HG03520 (cell line): Measurements from ENCODE around the gene AGPAT4.
"Not testable (repeated sequence)": the region's sequence is repeated elsewhere in the genome, so short reads cannot be mapped to it uniquely, and the experiment has no call there.

Experiments used
- ATAC-seq: cut with Tn5 transposase; IDR thresholded peaks from one replicate; pipeline ENCODE4 v1.9.1; 2021; ENCODE audit warnings: mild to moderate bottlenecking, moderate library complexity; ENCODE audit not compliant: unreplicated experiment

AGPAT4 gene

DNA sequence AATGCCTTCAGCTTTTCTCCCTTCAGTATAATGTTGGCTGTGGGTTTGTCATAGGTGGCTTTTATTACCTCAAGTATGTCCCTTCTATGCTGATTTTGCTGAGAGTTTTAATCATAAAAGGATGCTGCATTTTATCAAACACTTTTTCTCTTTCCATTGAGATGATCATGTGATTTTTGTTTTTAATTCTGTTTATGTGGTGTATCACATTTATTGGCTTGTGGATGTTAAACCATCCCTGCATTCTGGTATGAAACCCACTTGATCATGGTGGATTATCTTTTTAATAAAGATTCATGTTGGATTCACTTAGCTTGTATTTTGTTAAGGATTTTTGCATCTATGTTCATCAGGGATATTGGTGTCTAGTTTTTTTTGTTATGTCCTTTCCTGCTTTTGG is 150.5 kb downstream of the AGPAT4 start:
- ATAC-seq = not testable (repeated sequence)

DNA sequence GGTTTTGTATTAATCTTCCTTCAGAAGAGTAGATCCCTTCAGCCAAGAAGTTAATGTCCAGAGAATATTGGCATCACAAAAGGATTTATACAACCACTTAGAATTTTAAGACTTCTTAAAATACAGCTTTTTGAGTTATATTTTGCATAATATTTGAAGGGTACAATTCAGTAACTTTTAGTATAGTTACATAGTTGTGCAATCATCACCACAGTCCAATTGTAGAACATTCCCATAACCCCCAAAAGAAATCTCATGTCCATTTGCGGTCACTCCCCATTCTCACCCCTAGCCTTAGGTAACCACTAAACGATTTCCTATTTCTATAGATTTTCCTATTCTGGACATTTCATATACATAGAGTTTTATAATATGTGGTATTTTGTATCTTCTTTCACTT is 155.9 kb downstream of the AGPAT4 start:
- ATAC-seq = no peak

DNA sequence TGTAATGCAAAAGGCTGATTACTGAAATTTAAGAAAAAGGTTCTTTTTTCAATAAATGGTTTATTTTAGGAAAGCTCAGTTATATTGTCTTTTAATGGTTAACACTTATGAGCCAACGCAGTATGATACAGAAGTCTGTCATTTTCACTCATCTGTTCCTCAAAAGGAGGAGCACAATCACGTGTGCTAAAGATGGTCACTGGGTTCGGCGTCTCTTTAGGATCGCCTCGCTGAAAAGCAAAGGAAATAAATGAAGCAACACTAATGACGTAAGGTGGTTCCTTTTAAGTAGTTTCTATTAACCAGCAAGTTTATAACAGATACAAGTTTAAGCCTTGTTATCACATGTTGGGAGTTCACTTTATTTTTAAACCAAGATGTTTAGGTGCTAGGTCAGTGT is 156.6 kb downstream of the AGPAT4 start:
- no peak for ATAC-seq

DNA sequence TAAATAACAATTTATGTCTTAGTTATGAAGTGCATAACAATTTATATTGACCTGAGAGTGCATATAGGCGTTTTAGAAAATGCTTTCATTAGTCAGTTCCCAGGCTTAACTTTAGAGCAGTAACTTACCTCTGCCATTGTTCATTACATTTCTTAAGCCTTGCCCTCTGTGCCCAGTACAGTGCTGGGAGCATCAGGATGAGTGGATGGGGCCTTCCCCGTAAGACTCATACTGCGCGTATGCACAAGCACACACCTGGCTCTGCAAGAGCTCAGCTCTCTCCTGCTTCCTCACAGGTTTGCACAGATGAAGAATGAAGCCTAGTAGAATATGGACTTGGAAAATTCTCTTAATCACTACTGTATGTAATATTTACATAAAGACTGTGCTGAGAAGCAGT is 157.3 kb downstream of the AGPAT4 start:
- no peak for ATAC-seq

DNA sequence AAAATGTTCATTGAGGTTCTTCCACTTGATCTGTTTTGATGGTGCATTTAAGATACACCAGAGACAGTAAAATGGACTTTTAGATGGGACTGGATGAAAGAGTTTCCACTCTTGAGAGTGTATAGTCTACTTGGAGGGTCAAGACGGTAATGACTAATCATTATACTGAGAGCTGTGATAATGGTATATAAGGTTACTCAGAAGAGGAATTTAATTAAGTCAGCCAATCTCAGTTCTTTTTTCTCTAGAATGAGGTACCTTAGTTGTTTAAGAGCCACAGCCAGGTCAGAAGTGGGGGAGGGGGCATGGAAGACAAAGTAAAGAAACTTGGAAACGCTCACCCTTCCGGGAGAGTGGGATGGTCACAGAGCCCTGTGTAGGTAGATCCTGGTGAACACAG is 158.4 kb downstream of the AGPAT4 start:
- peak; percentile 56 for ATAC-seq

DNA sequence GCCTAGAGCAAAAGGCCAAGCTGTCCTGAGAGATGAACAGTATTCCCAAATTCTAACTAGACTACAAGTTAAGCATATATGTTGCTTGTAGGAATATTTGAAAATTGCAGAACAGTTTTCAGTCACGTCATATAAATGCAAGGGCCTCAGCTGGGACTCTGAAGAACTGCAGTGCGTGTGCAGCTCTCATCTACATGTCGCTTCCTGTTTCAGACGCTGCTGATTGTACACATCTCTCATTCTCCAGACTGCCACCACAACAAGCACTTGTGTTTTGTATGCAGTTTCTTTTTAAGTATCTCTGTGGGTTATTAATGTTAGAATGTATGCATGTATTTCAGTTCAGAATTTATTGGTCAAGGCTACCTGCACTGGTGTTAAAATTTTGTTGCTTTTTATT is 162.6 kb downstream of the AGPAT4 start:
- no peak for ATAC-seq

DNA sequence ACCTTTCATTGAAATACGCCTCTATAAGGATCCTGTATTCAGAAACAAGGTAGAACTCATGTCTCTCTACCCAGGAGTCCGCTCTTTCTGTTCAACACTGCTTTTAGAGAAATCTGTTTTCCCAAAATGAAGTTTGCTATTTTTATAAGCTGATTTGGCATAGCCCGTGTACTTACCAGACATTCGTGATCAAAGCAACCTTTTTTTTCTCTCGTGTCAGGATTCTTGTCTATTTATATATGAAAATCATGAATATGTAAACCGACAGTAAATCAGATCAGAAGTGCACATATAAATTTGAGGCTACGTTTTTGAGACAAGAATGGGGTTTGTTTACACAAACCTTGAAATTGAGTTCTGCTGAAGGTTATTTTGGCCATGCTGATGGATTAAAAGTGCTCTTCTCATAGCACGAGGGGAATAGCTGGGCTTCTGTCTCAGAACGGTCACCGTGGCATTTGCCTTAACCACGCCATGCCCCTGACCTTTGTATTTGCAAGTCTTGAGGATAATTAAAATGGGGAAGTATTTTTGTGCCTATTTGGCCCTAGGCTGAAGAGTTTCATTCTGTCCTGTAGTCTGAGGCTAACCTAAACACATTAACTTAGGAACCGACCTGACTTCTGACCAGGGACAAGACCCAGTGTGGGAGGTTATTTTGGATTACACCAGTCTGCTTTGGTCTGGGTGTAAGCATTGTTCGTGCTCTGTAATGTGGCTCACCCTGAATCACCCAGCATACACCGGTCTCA is 163.7 kb downstream of the AGPAT4 start:
- ATAC-seq = no peak

DNA sequence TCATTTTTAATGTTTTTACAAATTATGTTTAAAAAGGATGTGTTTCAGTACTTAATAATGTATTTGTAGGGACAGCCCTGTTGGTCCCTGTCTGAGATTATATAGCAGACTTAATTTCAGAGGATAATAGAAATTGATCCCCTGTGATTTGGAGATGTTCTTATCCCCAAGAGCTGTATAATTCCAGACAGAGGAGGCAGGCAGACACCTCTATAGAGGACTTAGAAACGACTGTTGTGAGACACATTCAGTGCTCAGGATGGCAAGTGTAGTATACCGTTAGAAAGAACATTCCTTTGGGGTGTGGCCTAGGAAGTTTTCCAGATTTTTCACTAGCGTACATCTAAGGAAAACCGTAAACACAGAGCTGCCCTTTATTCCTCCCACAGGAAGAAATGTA is 164.5 kb downstream of the AGPAT4 start:
- ATAC-seq = no peak

DNA sequence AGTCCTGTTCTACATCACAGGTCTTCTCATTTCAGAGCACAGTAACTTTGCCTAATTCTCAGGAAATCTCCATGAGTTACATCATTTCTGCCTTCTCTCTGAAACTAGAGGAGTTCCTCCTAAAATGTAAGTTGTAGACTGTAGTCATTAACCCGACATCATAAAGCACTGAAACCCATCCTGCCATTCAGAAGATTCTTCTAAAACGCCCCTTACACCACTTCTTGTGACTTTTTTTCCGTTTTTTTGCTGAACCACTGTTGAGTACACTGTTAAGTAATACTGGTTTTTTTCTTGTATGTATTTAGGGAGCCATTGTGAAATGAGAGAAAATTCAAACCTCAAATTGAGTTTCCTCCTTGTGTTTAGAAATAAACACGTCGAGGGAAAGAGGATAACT is 164.9 kb downstream of the AGPAT4 start:
- ATAC-seq = no peak

DNA sequence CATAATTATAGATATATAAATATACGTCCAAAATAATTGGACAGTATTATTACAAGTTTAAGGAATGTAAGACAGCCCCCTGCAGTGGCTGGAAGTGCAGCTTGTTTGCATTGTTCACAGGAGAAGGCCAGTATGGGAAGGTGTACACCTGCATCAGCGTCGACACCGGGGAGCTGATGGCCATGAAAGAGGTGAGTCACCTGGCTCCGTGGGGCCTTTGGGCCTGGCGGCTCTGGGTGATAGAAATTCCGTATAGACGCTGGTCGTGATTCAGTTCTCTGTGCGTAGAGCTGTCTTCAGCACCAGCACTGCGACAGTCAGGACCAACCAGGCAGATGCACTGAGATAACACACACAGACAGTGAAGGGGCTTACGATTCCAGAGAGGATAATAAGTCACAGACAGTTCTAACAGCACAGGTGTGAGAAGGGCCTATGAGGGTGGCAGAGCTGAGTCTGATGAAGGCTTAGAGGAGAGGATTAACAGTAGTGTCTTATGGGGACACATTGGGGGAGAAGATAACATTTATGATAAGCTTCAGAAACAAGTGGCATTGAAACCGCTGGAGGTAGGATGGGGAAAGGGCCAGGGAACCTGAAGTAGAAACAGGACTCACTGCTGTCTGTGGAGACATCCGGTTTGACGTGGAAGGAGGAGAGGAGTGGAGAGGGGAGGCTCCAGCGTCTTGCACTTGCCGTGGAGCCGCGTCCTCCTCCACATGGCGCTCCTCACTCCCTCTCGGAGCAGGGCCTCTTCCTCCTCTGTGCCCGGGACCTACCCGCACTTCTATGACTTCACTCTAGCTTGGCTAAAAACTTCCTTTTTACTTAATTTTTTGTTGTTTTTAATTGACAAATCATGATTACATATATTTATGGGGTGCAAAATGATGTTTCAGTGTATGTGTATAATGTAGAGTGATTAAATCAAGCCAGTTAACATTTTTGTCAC is 165.8 kb downstream of the AGPAT4 start:
- no peak for ATAC-seq

DNA sequence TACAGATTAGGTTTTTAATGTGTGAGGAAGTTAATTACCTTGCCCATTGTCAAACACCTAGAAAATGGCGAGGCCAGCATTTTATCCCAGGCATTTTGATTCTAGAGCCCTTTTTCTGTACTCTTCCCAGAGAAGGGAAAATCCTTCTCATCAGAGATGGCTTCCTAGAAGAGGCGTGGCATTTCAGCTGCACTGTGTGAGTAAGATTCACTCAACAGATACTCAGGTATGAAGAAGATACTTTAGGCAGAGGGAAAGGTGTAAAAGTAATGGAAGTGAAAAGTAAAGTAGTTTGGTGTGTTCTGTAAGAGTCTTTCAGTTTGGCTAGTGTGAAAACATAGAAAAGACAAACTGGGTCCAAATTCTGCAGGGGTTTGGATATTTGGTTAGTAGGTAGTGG is 168.5 kb downstream of the AGPAT4 start:
- ATAC-seq = no peak

DNA sequence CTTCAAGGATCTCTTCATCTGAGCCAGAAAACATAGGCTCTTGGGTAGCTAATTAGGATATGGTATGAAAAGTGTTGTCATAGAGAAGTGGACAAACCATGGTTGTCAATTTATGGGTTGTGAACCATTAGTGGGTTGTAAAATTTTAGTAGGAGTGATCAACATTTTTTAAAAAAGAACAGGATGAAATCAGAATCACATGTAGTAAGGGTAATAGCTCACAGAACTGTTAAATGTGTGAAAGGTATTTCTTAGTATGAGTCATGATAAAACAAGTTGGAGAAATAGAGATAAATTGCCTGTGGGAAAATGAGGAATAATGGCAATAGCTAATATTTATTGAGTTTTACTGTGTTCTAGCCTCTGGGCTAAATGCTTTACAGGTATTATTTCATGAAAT is 168.9 kb downstream of the AGPAT4 start:
- no peak for ATAC-seq

DNA sequence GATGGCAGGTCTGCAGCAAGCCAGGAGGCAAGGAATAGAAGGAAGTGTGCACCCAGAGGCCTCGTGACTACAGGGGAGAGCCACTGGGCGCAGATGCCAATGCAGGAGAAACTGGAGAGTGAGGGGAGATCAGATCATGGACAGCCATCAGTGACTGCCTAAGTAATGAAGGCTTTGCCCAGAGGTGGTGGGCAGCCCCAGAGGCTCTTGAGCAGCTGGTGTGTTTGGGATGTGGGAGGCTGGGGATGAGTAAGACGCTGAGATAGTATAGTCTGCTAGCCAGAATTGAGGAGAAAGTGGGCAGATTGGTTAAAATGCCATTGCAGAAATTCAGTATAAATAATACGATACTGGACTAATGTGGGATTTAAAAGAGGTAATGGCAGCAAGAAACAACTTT is 170.4 kb downstream of the AGPAT4 start:
- ATAC-seq = no peak

DNA sequence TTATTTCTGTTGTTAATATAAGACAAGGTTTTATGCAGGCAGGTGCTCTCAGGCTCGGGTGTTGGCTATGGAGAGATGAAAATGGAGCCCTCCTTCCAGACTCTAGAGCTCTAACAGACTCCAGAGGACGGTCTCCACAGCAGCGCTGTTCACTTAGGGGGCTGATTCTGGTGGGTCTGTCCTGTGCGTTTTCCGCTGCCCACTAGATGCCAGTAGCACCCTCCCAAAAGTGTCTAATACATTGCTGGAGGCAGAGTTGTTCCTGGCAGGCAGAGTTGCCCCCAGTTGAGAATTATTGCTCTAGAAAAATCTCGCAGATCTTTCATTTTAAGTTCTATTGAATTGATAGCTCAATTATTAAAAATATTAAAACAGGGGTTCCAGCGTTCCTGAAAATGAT is 172.3 kb downstream of the AGPAT4 start:
- no peak for ATAC-seq

DNA sequence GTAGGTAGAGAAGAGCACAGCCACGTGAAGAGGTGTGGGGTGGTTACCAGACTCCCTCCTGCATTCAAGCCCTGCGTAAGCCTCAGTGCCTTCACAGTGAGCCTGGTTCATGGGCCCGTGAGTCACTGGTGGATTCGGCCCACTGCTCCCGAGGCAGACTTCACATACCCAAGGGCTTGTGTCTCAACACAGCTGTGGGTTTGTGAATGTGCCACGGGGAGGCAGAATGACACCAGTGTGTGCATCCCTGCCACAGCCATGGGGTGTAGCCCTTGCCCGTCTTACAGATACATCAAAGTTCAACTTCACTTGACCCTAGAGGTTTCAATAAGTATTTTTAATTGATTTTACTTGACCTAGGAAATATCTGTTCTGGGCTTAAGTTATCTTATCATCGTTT is 173.8 kb downstream of the AGPAT4 start:
- no peak for ATAC-seq

DNA sequence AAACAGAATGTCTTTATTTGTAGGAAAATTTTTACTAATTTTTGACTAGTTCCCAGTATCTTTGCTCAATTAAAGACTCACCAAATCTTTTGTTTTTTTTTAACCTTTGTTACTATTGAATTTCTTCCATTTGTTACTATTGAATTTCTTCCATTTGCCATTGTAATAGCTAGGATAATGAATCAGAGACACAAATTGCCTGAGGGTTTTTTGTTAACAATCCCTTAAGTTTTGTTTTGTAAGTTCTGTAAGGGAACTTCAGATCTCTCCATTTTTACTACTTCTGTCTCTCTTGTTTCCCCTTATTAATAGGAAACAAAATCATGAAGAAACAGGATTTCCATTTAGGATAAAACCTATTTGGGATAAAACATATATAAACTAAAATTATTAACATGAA is 177.9 kb downstream of the AGPAT4 start:
- no peak for ATAC-seq

DNA sequence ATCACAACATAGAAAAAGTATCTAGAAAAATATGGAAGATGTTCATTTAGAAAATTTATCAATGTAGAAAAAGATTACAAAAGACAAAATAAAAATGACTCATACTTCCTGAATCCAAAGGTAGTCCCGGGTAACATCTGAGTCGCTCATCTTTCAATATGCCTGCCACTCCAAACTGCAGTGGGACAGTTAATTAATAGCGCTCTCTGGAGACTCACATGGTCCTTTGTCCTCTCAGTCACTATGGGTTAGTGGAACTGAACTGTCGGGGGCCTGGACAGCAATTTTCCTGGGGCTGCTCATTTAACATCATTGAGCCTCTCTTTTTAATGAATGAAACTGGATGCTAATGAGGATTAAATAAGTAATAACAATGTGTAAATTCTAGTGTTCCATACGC is 178.9 kb downstream of the AGPAT4 start:
- no peak for ATAC-seq

DNA sequence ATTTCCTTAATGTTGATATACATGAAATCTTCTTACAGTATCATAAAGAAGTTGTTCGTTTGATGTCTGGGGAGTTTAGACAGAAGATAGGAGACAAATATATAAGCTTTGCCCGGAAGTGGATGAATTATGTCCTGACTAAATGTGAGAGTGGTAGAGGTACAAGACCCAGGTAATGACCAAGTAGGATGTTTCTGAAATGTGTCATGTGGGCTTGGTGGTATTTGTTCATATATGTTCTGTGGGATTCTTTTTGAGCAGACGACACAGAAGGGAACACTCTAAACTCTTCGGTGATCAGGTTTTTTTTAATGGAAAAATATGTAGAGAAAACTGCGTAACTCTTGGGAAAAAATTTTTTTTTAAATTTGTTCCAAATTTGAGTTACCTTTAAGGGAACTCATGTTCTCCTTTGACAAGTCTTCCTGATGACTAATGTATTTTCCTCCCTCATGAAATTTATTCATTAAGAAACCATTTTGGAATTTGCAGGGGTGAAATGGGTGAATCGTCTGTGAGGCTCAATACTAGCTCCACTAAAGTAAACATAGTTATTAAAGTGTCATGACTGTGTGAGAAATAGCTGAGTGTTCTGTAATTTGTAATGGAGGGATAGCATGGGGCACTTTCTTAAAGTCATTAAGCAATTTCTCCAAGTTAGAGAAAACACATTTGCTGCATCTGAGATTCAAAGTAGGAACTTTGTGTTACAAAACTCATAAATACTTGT is 181.7 kb downstream of the AGPAT4 start:
- ATAC-seq = no peak

DNA sequence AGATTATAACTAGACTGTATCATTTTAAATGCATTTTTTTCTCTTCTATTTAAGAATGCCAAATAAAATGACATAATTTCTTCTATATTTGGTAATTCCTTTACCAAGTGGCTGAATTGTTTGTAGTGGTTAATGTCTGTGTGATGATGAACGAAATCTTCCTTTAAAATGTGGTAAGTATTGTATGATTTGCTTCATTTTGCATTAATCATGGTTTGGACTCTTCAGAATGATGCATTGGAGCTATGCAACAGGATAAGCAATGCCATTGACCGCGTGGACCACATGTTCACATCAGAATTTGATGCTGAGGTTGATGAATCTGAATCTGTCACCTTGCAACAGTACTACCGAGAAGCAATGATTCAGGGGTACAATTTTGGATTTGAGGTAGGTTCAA is 182.7 kb downstream of the AGPAT4 start:
- ATAC-seq = no peak

DNA sequence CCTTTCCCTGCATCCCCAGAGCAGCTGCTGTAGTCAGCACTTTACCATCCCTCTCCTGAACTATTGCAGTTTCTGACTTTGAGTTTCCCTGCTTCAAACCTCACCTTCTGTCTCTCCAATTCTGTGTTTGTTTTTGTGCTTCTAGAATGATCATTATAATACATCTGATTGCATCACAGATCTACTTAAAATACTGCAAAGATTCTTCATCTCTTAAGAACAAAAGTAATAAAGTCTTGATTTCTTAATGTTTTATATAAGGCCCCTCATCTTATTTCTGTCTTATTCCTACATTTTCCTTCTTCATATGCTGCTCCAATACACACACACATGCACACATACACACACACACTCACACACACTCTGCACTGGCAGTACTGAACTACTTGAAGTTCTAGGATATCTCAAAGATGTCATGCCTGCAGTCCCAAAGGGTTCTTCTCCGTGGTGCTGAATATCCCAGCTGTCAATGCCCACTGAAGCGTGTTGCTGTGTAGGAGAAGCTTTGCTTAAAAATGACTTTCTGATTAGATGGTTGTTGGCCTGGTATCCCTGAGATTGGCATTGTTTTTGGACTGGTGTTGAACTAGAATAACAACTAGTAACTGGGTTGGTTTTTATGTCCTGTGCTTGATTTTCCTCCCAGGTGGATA is 185.1 kb downstream of the AGPAT4 start:
- ATAC-seq = no peak

DNA sequence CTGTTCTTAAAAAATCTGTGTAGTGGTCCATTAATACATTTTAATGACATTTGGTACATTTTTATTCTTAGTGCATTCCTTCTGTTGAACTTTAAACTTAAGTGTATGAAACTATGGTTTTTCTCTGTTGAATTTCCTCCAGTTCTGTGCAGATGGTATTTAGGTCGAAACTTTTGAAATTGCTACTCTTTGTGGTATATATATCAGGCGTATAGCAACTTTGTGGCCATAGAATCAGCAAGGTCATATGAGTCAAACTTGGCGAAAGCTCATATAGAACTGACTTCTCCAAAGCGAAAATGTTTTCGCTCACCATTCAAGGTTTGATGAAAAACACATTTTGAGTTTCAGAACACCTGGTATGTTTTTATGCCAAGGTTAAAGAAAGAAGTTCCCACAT is 188.6 kb downstream of the AGPAT4 start:
- ATAC-seq = no peak
